Tibial nerve (tissue), 4 donors: Measurements from ENCODE around the gene MPV17L. TPM values are rescaled to one million over a fixed set of nuclear protein-coding genes. Genes with fewer than 3 reads are reported as not detected.
"Not testable (repeated sequence)": the region's sequence is repeated elsewhere in the genome, so short reads cannot be mapped to it uniquely, and the experiment has no call there.

Experiments used
- DNase-seq, 2 donors: peaks; one replicate each; pipeline ENCODE4 v3.0.0-alpha.2; 2019; ENCODE audit warnings: low spot score in 2 of 2
- H3K27ac ChIP-seq, 4 donors: fragments of 200-600 bp; sonication (generic) in 3 of 4; one replicate each; pipeline ENCODE4 v1.5.1; 2017 to 2019; ENCODE audit warnings: mild to moderate bottlenecking in 1 of 4
- H3K27me3 ChIP-seq, 2 donors: fragments of 200-600 bp; sonication (generic) in 1 of 2; one replicate each; pipeline versions ENCODE4 v1.5.1 to v1.6.0; 2017 to 2019
- H3K36me3 ChIP-seq, 3 donors: fragments of 200-600 bp; sonication (generic); one replicate each; pipeline ENCODE4 v1.5.1; 2018 to 2019
- H3K4me1 ChIP-seq, 4 donors: fragments of 200-600 bp; sonication (generic) in 3 of 4; one replicate each; pipeline ENCODE4 v1.5.1; 2017 to 2019
- H3K4me3 ChIP-seq, 4 donors: fragments of 200-600 bp; sonication (generic) in 3 of 4; one replicate each; pipeline ENCODE4 v1.5.1; 2017 to 2019; ENCODE audit warnings: mild to moderate bottlenecking in 1 of 4, moderate library complexity in 1 of 4
- H3K9me3 ChIP-seq, 4 donors: fragments of 200-600 bp; sonication (generic) in 3 of 4; one replicate each; pipeline ENCODE4 v1.5.1; 2017 to 2019
- EP300 ChIP-seq, 2 donors: sonication (generic); formaldehyde crosslinking; IDR thresholded peaks; one replicate each; pipeline ENCODE4 v1.6.1; 2017; ENCODE audit warnings: antibody characterized with exemption in 2 of 2, mild to moderate bottlenecking in 1 of 2
- POLR2A ChIP-seq, 2 donors: fragments of 450-650 bp; IDR thresholded peaks; one replicate each; pipeline ENCODE4 v1.6.1; 2017; ENCODE audit warnings: antibody characterized with exemption in 2 of 2, mild to moderate bottlenecking in 2 of 2, moderate library complexity in 2 of 2
- WGBS, 2 donors: methylation state at CpG; one replicate each; pipeline ENCODE4 v1.1.5; 2018; 5-methylcytosine and 5-hydroxymethylcytosine counted together
- total RNA-seq, 4 donors: library from RNA; depleted of rRNA; stranded (reverse); fragments of >200 nt; gene quantifications; one replicate each; pipeline ENCODE4 v1.1.0, GENCODE V29; 2016
- TF ChIP-seq, protein P1 (sequence below), 5 experiments: fragments of 200-600 bp in 3 of 5; fragments of 450-650 bp in 2 of 5; sonication (generic) in 3 of 5; IDR thresholded peaks; one replicate each; pipeline ENCODE4 v1.5.1; 2016 to 2019; ENCODE audit warnings: antibody characterized with exemption in 5 of 5, mild to moderate bottlenecking in 3 of 5, moderate library complexity in 2 of 5

MPV17L gene
- total RNA-seq, 4 donors from 2014 or later: 5.9 to 18.6 (median 11.8) TPM

DNA sequence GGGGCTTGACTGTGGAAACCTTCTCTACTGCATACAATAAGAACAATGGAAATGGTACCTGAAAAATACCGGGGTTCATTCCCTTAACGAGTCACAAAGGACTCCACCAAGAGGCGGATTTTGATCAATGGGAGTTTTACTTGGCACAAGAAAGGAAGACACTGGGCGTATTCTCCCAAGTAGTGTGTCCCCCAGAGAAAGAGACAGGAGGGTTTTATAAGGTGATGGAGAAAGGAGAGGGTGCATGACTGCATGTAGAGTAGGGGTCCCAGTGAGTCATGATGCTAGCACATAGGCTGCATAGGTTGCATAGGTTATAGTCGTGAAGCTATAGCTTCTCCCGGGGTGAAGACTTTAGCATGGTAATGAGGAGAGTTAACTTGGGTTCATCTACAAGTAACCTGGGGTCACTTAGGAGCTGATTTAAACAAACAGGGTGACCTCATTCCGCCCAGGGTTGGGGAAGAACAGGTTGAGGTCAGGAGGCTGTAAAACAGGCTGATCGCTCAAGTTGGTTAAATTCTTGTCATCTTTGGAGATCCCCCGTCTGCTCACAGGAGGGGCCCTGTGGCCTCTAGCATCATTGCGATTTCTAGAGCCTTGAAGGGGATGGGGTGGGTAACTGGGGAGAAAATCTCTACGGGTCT is 1.5 kb downstream of the MPV17L start:
- Histone ChIP-seq H3K27me3 (no peaks in the 10 kb centered on the region), H3K4me3 (no peak overlapping the region), H3K27ac (peak overlapping the region in 1 of 4 donors; percentile 81), H3K9me3 (no peaks in the 10 kb centered on the region), H3K4me1 (peaks cover 0 to 9% (median 0%) of the 10 kb centered on the region in 4 donors), H3K36me3 (peaks cover 0 to 10% (median 4%) of the 10 kb centered on the region in 3 donors)
- WGBS, 2 donors: 90 to 91% methylated on average over 11 of the region's 11 CpGs
- no peak for DNase-seq
- TF ChIP-seq, protein P1, sequence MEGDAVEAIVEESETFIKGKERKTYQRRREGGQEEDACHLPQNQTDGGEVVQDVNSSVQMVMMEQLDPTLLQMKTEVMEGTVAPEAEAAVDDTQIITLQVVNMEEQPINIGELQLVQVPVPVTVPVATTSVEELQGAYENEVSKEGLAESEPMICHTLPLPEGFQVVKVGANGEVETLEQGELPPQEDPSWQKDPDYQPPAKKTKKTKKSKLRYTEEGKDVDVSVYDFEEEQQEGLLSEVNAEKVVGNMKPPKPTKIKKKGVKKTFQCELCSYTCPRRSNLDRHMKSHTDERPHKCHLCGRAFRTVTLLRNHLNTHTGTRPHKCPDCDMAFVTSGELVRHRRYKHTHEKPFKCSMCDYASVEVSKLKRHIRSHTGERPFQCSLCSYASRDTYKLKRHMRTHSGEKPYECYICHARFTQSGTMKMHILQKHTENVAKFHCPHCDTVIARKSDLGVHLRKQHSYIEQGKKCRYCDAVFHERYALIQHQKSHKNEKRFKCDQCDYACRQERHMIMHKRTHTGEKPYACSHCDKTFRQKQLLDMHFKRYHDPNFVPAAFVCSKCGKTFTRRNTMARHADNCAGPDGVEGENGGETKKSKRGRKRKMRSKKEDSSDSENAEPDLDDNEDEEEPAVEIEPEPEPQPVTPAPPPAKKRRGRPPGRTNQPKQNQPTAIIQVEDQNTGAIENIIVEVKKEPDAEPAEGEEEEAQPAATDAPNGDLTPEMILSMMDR (IDR thresholded peaks at IDR 0.05): no peak
- TF ChIP-seq EP300 (IDR thresholded peaks at IDR 0.05): no peak

GRCh38 chr16:15398618-15399316 is 3.2 kb downstream of the MPV17L start:
- no peak for DNase-seq
- Histone ChIP-seq H3K36me3 (peaks cover 0 to 27% (median 4%) of the 10 kb centered on the region in 3 donors), H3K4me1 (peaks cover 0 to 9% (median 0%) of the 10 kb centered on the region in 4 donors), H3K27me3 (no peaks in the 10 kb centered on the region), H3K4me3 (no peak overlapping the region), H3K27ac (no peak overlapping the region), H3K9me3 (no peaks in the 10 kb centered on the region)
- WGBS, 2 donors: 77 to 79% methylated on average over 14 of the region's 14 CpGs
- TF ChIP-seq POLR2A (IDR thresholded peaks at IDR 0.05) (no peak), EP300 (IDR thresholded peaks at IDR 0.05) (no peak)

DNA sequence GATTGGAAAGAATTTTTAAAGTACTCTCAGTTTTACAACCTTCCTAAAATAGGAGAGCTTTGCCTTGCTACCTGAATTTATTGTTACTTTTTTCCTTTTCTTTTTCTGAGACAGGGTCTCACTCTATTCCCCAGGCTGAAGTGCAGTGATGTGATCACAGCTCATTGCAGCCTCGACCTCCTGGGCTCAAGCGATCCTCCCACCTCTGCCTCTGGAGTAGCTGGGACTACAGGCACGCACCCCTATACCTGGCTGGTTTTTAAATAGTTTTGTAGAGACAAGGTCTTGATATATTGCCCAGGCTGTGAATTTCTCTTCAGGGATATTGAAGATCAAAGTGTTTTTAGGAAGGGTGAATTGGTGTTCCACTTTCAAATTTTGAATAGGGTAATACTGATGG is 3.8 kb downstream of the MPV17L start:
- peaks cover 0 to 9% (median 0%) of the 10 kb centered on the region in 4 donors for H3K4me1 ChIP-seq
- H3K36me3 ChIP-seq: peaks cover 0 to 33% (median 4%) of the 10 kb centered on the region in 3 donors
- TF ChIP-seq POLR2A (IDR thresholded peaks at IDR 0.05) (no peak), EP300 (IDR thresholded peaks at IDR 0.05) (no peak)
- TF ChIP-seq, protein P1 (IDR thresholded peaks at IDR 0.05): no peak
- no peak for DNase-seq
- WGBS, 2 donors: 81 to 84% methylated on average over 3 of the region's 3 CpGs
- H3K27me3 ChIP-seq: no peaks in the 10 kb centered on the region
- no peaks in the 10 kb centered on the region for H3K9me3 ChIP-seq
- no peak overlapping the region for H3K27ac ChIP-seq
- no peak overlapping the region for H3K4me3 ChIP-seq

DNA sequence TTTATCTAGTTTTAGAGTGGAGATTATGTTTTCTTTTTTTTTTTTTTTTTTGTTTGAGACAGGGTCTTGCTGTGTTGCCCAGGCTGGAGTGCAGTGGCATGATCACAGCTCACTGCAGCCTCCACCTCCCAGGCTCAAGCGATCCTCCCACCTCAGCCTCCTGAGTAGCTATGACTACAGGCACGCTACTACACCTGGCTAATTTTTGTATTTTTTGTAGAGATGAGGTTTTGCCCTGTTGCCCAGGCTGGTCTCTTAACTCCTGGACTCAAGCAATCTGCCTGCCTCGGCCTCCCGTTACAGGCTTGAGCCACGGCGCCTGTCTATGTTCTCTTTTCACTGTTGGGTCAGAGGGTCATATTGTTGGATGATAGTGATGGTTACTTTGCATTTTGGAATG is 4.8 kb downstream of the MPV17L start:
- not testable (repeated sequence) for H3K27me3 ChIP-seq, DNase-seq, H3K4me1 ChIP-seq, H3K4me3 ChIP-seq, H3K9me3 ChIP-seq, H3K27ac ChIP-seq
- H3K36me3 ChIP-seq: peaks cover 0 to 33% (median 4%) of the 10 kb centered on the region in 3 donors
- WGBS, 2 donors: 89 to 94% methylated on average over 6 of the region's 6 CpGs

DNA sequence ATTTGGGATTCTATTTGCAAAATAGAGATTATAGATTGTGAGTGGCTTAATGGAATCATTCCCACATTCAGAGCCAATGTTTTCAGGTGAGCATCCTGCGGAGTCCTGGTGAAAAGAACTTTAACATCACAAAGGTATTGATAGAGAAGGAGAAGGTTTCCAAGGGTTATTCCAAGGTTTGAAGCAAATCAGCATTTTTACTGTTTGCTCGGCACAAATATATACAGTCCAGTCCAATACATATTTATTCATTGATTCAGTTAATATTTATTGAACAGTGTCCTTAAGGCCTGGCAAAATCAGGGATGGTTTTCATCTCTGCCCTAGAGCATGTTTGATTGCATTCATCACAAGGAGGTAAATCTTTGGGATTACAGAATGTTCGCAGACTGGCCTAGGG is 6.4 kb downstream of the MPV17L start:
- TF ChIP-seq, protein P1 (IDR thresholded peaks at IDR 0.05): no peak
- TF ChIP-seq EP300 (IDR thresholded peaks at IDR 0.05): no peak
- TF ChIP-seq POLR2A (IDR thresholded peaks at IDR 0.05): no peak
- Histone ChIP-seq H3K27me3 (no peaks in the 10 kb centered on the region), H3K4me3 (no peak overlapping the region), H3K27ac (no peak overlapping the region), H3K4me1 (no peaks in the 10 kb centered on the region), H3K9me3 (no peaks in the 10 kb centered on the region), H3K36me3 (peaks cover 0 to 33% (median 4%) of the 10 kb centered on the region in 3 donors)
- DNase-seq: no peak
- 97 to 98% methylated on average over 3 of the region's 3 CpGs for WGBS, 2 donors

GRCh38 chr16:15403392-15403995 is 7.9 kb downstream of the MPV17L start:
- no peak for DNase-seq
- Histone ChIP-seq H3K4me1 (no peaks in the 10 kb centered on the region), H3K27ac (peak overlapping the region in 1 of 4 donors; percentile 61), H3K27me3 (no peaks in the 10 kb centered on the region), H3K9me3 (no peaks in the 10 kb centered on the region), H3K36me3 (peaks cover 0 to 33% (median 4%) of the 10 kb centered on the region in 3 donors), H3K4me3 (no peak overlapping the region)
- TF ChIP-seq POLR2A (IDR thresholded peaks at IDR 0.05) (no peak), EP300 (IDR thresholded peaks at IDR 0.05) (no peak)
- TF ChIP-seq, protein P1 (IDR thresholded peaks at IDR 0.05): no peak
- WGBS, 2 donors: 94 to 96% methylated on average over 9 of the region's 9 CpGs

GRCh38 chr16:15404091-15404490 is 8.5 kb downstream of the MPV17L start:
- H3K4me1 ChIP-seq, H3K4me3 ChIP-seq, DNase-seq, H3K27me3 ChIP-seq, H3K9me3 ChIP-seq: not testable (repeated sequence)
- Histone ChIP-seq H3K36me3 (peaks cover 0 to 39% (median 4%) of the 10 kb centered on the region in 3 donors), H3K27ac (peak overlapping the region in 1 of 4 donors; percentile 61)
- WGBS, 2 donors: 92 to 96% methylated on average over 3 of the region's 3 CpGs
